H1 (cell line): ENCODE measurements around the gene DCPS. TPM values are rescaled to one million over a fixed set of nuclear protein-coding genes. Genes with fewer than 3 reads are reported as not detected.

ENCODE experiments used
- BACH1 ChIP-seq: IDR thresholded peaks from 2 replicates; pipeline ENCODE4 v1.6.1; 2012; ENCODE audit warnings: low read length, improper control_type of control experiment
- CEBPB ChIP-seq: IDR thresholded peaks from 2 replicates; pipeline ENCODE4 v1.6.1; 2012; ENCODE audit warnings: low read depth, low read length
- CHD7 ChIP-seq: fragments of 300-600 bp; sonication (generic); IDR thresholded peaks from 2 replicates; pipeline ENCODE4 v1.7.1; 2012; ENCODE audit warnings: low read length, moderate library complexity, mild to moderate bottlenecking, inconsistent platforms; ENCODE audit not compliant: insufficient replicate concordance
- CREB1 ChIP-seq: IDR thresholded peaks from 2 replicates; pipeline ENCODE4 v1.6.1; 2012; ENCODE audit warnings: inconsistent platforms
- GABPA ChIP-seq: IDR thresholded peaks from 2 replicates; pipeline ENCODE4 v1.6.1; 2011; ENCODE audit warnings: mild to moderate bottlenecking, low read length, moderate library complexity, borderline replicate concordance; ENCODE audit not compliant: insufficient read depth
- MAFK ChIP-seq: IDR thresholded peaks from 2 replicates; pipeline ENCODE4 v1.6.1; 2012; ENCODE audit warnings: low read depth, mild to moderate bottlenecking, improper control_type of control experiment, low read length
- RBBP5 ChIP-seq: IDR thresholded peaks from 2 replicates; pipeline ENCODE4 v1.7.1; 2012; ENCODE audit warnings: low read depth, mild to moderate bottlenecking, inconsistent platforms, low read length, moderate library complexity, borderline replicate concordance
- SIX5 ChIP-seq: IDR thresholded peaks from 2 replicates; pipeline ENCODE4 v1.6.1; 2011; ENCODE audit warnings: mild to moderate bottlenecking, low read depth, low read length
- SP2 ChIP-seq: IDR thresholded peaks from 2 replicates; pipeline ENCODE4 v1.6.1; 2012; ENCODE audit warnings: mild to moderate bottlenecking, low read length, inconsistent platforms
- ZNF274 ChIP-seq: IDR thresholded peaks from 2 replicates; pipeline ENCODE4 v1.7.0; 2012; ENCODE audit warnings: low read length, borderline replicate concordance; ENCODE audit errors: extremely low read depth
- polyA plus RNA-seq, 7 experiments: library from polyadenylated mRNA; depleted of rRNA in 3 of 7; stranded (reverse) in 5 of 7; unstranded in 2 of 7; fragments of >200 nt in 5 of 7; fragments of 200-250 nt in 2 of 7; gene quantifications; 1 replicate in 5 of 7; 2 replicates in 1 of 7; 4 replicates in 1 of 7; pipeline versions ENCODE4 v1.2.1 to v1.2.3, GENCODE V29; 2011 to 2013; ENCODE audit warnings: missing spikeins in 2 of 7, mixed read lengths in 2 of 7
- total RNA-seq: library from RNA; stranded (reverse); fragmentation: NEBNext Ultra II Directional; extraction: Animal tissue kit (Norgen Biotek cat#: 25700); gene quantifications from 2 replicates; pipeline ENCODE4 v1.2.1, GENCODE V29; 2021

Gene DCPS
- total and polyA plus RNA-seq, 2 of the 8 experiments (the other 6 are each of a cell fraction or from before 2014, with no cell fraction given), result 24.6 to 55.2 TPM

- TF ChIP-seq CHD7, result no peak
- no peak for TF ChIP-seq SP2
- no peak for TF ChIP-seq ZNF274
- TF ChIP-seq SIX5, result no peak
- no peak for TF ChIP-seq RBBP5
- TF ChIP-seq MAFK, result no peak
- TF ChIP-seq CREB1, result no peak
- no peak for TF ChIP-seq BACH1
- TF ChIP-seq GABPA, result no peak
- TF ChIP-seq CEBPB, result no peak
Measured at GRCh38 chr11:126297004-126297403, 6.9 kb upstream of the DCPS start (continued).
